Measurements from ENCODE around the gene C9orf152. TPM values are rescaled to one million over a fixed set of nuclear protein-coding genes. Genes with fewer than 3 reads are reported as not detected.

Gene C9orf152
- total and polyA plus RNA-seq, 2 of the 13 experiments (the other 11 are each of a cell fraction or from before 2014, with no cell fraction given) = 0.24 to 0.48 TPM

- TF ChIP-seq FOXA1 (IDR thresholded peaks at IDR 0.05) (no peak), FOXA1 (CRISPR knock-in tag; IDR thresholded peaks at IDR 0.05) (no peak), SALL1 (CRISPR knock-in tag; IDR thresholded peaks at IDR 0.05) (peak; percentile 25; the same call in 1 of the 2 replicates), KDM2A (CRISPR knock-in tag; IDR thresholded peaks at IDR 0.05; ENCODE audit: borderline replicate concordance, low read depth) (peak; percentile 64; the same call in 1 of the 2 replicates), MNT (IDR thresholded peaks at IDR 0.05) (no peak), SMC3 (IDR thresholded peaks at IDR 0.05; ENCODE audit: low read length) (no peak), ZNF709 (CRISPR knock-in tag; IDR thresholded peaks at IDR 0.05) (peak; percentile 84; the same call in 1 of the 2 replicates), SIN3A (IDR thresholded peaks at IDR 0.05; ENCODE audit: borderline replicate concordance, low read depth, low read length) (no peak), FOXP1 (IDR thresholded peaks at IDR 0.05) (no peak), FOXP1 (CRISPR knock-in tag; IDR thresholded peaks at IDR 0.05) (no peak), ZHX2 (IDR thresholded peaks at IDR 0.05; ENCODE audit: low read depth) (peak; percentile 46; the same call in 1 of the 2 replicates), ZHX2 (CRISPR knock-in tag; IDR thresholded peaks at IDR 0.05; ENCODE audit: borderline replicate concordance) (peak; percentile 24; the same call in 1 of the 2 replicates), MYC (CRISPR knock-in tag; IDR thresholded peaks at IDR 0.05; ENCODE audit: borderline replicate concordance) (peak; percentile 78), ETV6 (CRISPR knock-in tag; conservative IDR thresholded peaks at IDR 0.05) (no peak; the same call in 1 of the 2 replicates), ZIK1 (CRISPR knock-in tag; IDR thresholded peaks at IDR 0.05; ENCODE audit: borderline replicate concordance, low read depth) (no peak), IRF1 (CRISPR knock-in tag; IDR thresholded peaks at IDR 0.05; ENCODE audit: low read depth) (no peak), TBX2 (CRISPR knock-in tag; IDR thresholded peaks at IDR 0.05; ENCODE audit: borderline replicate concordance) (peak; percentile 55; the same call in 1 of the 2 replicates), ZNF460 (CRISPR knock-in tag; IDR thresholded peaks at IDR 0.05; ENCODE audit: borderline replicate concordance) (no peak), FLYWCH1 (CRISPR knock-in tag; IDR thresholded peaks at IDR 0.05) (no peak), HDAC6 (IDR thresholded peaks at IDR 0.05; ENCODE audit: low read depth, low read length) (no peak), GATAD1 (CRISPR knock-in tag; IDR thresholded peaks at IDR 0.05) (no peak; the same call in 1 of the 2 replicates), ZMAT3 (CRISPR knock-in tag; conservative IDR thresholded peaks at IDR 0.05) (0 out of 2 replicates have a peak, but pooled peaks have one; percentile 43), BRD4 (CRISPR knock-in tag; IDR thresholded peaks at IDR 0.05) (0 out of 2 replicates have a peak, but pooled peaks have one; percentile 24)
Measured at GRCh38 chr9:110255463-110256379, 47.8 kb upstream of the C9orf152 start (continued).

All from HepG2 (cell line).